HUES48 (cell line): ENCODE measurements around the gene ZSWIM6.
"Not testable (repeated sequence)": the region's sequence is repeated elsewhere in the genome, so short reads cannot be mapped to it uniquely, and the experiment has no call there.

Experiments
- H3K27ac ChIP-seq: one replicate; pipeline ENCODE4 v1.7.0; 2013; ENCODE audit warnings: low read depth, low read length, inconsistent platforms
- H3K27me3 ChIP-seq: 2 replicates; pipeline ENCODE4 v1.6.1; 2013; ENCODE audit warnings: mild to moderate bottlenecking, low read length; ENCODE audit not compliant: control insufficient read depth, insufficient read depth
- H3K36me3 ChIP-seq: 2 replicates; pipeline ENCODE4 v1.6.1; 2013; ENCODE audit warnings: low read length; ENCODE audit not compliant: control insufficient read depth, insufficient read depth
- H3K4me1 ChIP-seq: 2 replicates; pipeline ENCODE4 v1.6.1; 2013; ENCODE audit warnings: mild to moderate bottlenecking, low read length; ENCODE audit not compliant: control insufficient read depth, insufficient read depth
- H3K4me3 ChIP-seq: 2 replicates; pipeline ENCODE4 v1.5.1; 2013; ENCODE audit warnings: mild to moderate bottlenecking, low read depth, low read length
- H3K9ac ChIP-seq: 2 replicates; pipeline ENCODE4 v1.6.1; 2013; ENCODE audit warnings: mild to moderate bottlenecking, low read depth, low read length, moderate library complexity
- H3K9me3 ChIP-seq: 2 replicates; pipeline ENCODE4 v1.6.1; 2013; ENCODE audit warnings: low read length; ENCODE audit not compliant: control insufficient read depth, insufficient read depth

ZSWIM6 gene

GRCh38 chr5:61410811-61411210 is 78.8 kb downstream of the ZSWIM6 start:
- Histone ChIP-seq H3K36me3 (no peaks in the 10 kb centered on the region), H3K27ac (no peak overlapping the region), H3K4me1 (peaks cover 53% of the 10 kb centered on the region), H3K9me3 (no peaks in the 10 kb centered on the region), H3K9ac (no peak overlapping the region), H3K27me3 (no peaks in the 10 kb centered on the region), H3K4me3 (no peak overlapping the region)

- H3K4me1 ChIP-seq: peaks cover 64% of the 10 kb centered on the region
- no peaks in the 10 kb centered on the region for H3K9me3 ChIP-seq
These were observed 80.3 kb downstream of the ZSWIM6 start for GRCh38 chr5:61412361-61412760.

GRCh38 chr5:61413205-61413604 is 81.1 kb downstream of the ZSWIM6 start:
- peaks cover 64% of the 10 kb centered on the region for H3K4me1 ChIP-seq
- H3K9ac ChIP-seq, H3K36me3 ChIP-seq: not testable (repeated sequence)

More at GRCh38 chr5:61412361-61412760, 80.3 kb downstream of the ZSWIM6 start:
- no peak overlapping the region for H3K9ac ChIP-seq
- no peaks in the 10 kb centered on the region for H3K36me3 ChIP-seq
- no peak overlapping the region for H3K27ac ChIP-seq
- H3K4me3 ChIP-seq: no peak overlapping the region
- no peaks in the 10 kb centered on the region for H3K27me3 ChIP-seq

GRCh38 chr5:61414806-61415205 is 82.7 kb downstream of the ZSWIM6 start:
- Histone ChIP-seq H3K4me1 (peaks cover 54% of the 10 kb centered on the region), H3K27ac (no peak overlapping the region), H3K9me3 (no peaks in the 10 kb centered on the region), H3K36me3 (no peaks in the 10 kb centered on the region), H3K27me3 (no peaks in the 10 kb centered on the region), H3K4me3 (no peak overlapping the region), H3K9ac (no peak overlapping the region)

More at GRCh38 chr5:61413205-61413604, 81.1 kb downstream of the ZSWIM6 start:
- not testable (repeated sequence) for H3K4me3 ChIP-seq, H3K27ac ChIP-seq, H3K9me3 ChIP-seq, H3K27me3 ChIP-seq

DNA sequence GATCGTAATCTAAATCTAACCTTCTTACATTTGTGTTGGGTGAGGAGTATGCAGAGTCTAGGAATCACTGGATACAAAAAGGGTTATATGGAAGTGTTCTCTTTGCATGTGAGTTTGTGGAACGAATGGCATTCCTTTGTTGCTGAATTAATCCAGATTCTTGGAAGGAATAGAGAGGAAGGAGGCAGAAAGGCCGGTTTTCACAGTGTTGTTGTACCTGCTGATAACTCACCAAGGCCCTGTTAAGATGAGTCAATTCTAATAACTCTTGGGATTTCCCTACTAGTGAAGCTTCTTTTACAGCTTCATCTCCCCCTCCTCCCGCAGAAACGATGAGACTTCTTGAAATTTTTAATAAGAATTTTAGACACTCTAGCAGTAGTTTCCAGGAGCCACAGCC is 84.0 kb downstream of the ZSWIM6 start:
- Histone ChIP-seq H3K27me3 (no peaks in the 10 kb centered on the region), H3K9me3 (no peaks in the 10 kb centered on the region), H3K4me1 (peaks cover 46% of the 10 kb centered on the region), H3K4me3 (peak overlapping the region; percentile 3; the same call in 1 of the 2 replicates), H3K9ac (no peak overlapping the region), H3K27ac (peak overlapping the region; percentile 83), H3K36me3 (no peaks in the 10 kb centered on the region)

- no peaks in the 10 kb centered on the region for H3K9me3 ChIP-seq
- peak overlapping the region; percentile 83 for H3K27ac ChIP-seq
- no peaks in the 10 kb centered on the region for H3K36me3 ChIP-seq
- 0 out of 2 replicates have a peak overlapping the region, but pooled peaks have one; percentile 3 for H3K4me3 ChIP-seq
- no peaks in the 10 kb centered on the region for H3K27me3 ChIP-seq
- no peak overlapping the region for H3K9ac ChIP-seq
- H3K4me1 ChIP-seq: peaks cover 42% of the 10 kb centered on the region
These were observed 84.4 kb downstream of the ZSWIM6 start for GRCh38 chr5:61416420-61416819.

DNA sequence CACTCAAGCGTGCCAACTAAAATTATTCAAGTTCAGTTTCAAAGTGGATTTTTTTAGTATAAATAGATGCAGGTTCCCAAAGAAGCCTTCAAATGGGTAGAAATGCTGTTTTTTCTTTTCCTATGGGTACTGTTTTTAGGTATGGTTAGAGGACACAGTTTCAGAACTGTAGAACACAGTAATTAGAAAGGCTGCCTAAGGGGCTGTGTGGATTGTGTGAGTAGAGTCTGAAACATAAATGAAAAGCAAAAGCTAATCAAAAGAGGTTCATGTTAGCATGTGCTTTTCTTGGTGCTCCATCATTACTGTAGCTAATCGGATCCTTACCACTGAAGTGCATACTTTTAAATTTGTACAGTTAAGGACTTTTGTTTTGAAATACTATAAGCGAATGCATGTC is 85.3 kb downstream of the ZSWIM6 start:
- Histone ChIP-seq H3K9me3 (no peaks in the 10 kb centered on the region), H3K4me1 (peaks cover 33% of the 10 kb centered on the region), H3K27me3 (no peaks in the 10 kb centered on the region), H3K4me3 (no peak overlapping the region), H3K36me3 (no peaks in the 10 kb centered on the region), H3K9ac (no peak overlapping the region), H3K27ac (no peak overlapping the region)

DNA sequence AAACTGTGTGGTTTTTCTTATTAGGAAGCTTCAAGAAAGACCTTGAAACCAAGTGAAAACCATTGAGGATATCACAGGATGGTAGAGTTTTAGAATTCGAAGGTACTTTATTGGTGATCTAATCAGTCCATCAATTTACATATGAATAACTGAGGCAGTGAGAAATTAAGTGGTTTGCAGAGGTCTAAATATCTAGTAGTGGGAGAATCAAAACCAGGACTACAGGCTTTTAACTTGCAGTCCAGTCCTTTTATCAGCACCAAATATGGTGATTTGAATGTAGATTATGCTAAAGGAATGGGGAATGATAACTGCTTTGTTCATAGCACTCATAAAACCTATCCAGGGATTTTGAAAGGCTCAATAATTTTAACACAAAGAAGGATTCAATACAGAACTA is 85.8 kb downstream of the ZSWIM6 start:
- Histone ChIP-seq H3K27ac (no peak overlapping the region), H3K27me3 (no peaks in the 10 kb centered on the region), H3K4me3 (no peak overlapping the region), H3K36me3 (no peaks in the 10 kb centered on the region), H3K9ac (no peak overlapping the region), H3K4me1 (peaks cover 33% of the 10 kb centered on the region), H3K9me3 (no peaks in the 10 kb centered on the region)

- Histone ChIP-seq H3K36me3 (no peaks in the 10 kb centered on the region), H3K4me1 (peaks cover 39% of the 10 kb centered on the region), H3K27me3 (no peaks in the 10 kb centered on the region), H3K27ac (no peak overlapping the region), H3K4me3 (no peak overlapping the region), H3K9ac (no peak overlapping the region), H3K9me3 (no peaks in the 10 kb centered on the region)
These were observed 87.0 kb downstream of the ZSWIM6 start for GRCh38 chr5:61419106-61419505.

DNA sequence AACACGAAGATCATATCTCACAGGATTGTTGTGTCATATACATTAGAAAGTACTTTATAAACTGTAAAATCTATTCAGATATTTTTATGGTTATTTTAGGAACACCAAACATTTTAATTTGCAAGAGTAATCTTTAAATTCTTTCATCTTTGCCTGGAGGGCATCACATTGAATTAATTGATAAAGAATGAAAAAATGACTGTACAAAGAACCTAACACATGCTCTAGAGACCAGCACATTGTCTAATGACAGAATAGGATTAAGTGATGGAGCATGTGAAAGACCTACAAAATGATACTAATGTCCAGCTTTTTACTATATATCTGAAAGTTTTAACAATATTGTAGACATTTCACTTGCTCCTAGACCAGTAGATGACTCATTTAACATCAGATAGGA is 88.0 kb downstream of the ZSWIM6 start:
- H3K4me3 ChIP-seq: no peak overlapping the region
- H3K36me3 ChIP-seq: no peaks in the 10 kb centered on the region
- H3K27ac ChIP-seq: no peak overlapping the region
- H3K9me3 ChIP-seq: no peaks in the 10 kb centered on the region
- peaks cover 32% of the 10 kb centered on the region for H3K4me1 ChIP-seq
- H3K9ac ChIP-seq: no peak overlapping the region
- H3K27me3 ChIP-seq: no peaks in the 10 kb centered on the region

DNA sequence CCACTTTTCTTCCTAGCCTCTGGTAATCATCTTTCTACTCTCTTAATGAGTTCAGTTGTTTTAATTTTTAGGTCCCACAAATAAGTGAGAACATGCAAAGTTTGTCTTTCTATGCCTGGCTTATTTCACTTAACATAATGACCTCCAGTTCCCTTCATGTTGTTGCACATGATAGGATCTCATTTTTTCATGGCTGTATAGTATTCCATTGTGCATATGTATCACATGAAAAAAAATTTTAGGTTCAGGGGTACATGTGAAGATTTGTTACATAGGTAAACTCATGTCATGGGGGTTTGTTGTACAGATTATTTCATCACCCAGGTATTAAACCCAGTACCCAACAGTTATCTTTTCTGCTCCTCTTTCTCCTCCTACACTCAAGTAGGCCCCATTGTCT is 89.2 kb downstream of the ZSWIM6 start:
- not testable (repeated sequence) for H3K9me3 ChIP-seq, H3K27me3 ChIP-seq, H3K4me3 ChIP-seq, H3K9ac ChIP-seq, H3K36me3 ChIP-seq, H3K27ac ChIP-seq
- peaks cover 22% of the 10 kb centered on the region for H3K4me1 ChIP-seq
